CD4-positive, alpha-beta T cell treated with Interleukin-2 at 100 ng/mL for 4 hours (primary cell): Measurements from ENCODE around the gene PHTF2.

ENCODE experiments used
- DNase-seq: peaks from one replicate; pipeline ENCODE4 v3.0.0-alpha.2; 2020; ENCODE audit warnings: low spot score

The PHTF2 gene

DNA sequence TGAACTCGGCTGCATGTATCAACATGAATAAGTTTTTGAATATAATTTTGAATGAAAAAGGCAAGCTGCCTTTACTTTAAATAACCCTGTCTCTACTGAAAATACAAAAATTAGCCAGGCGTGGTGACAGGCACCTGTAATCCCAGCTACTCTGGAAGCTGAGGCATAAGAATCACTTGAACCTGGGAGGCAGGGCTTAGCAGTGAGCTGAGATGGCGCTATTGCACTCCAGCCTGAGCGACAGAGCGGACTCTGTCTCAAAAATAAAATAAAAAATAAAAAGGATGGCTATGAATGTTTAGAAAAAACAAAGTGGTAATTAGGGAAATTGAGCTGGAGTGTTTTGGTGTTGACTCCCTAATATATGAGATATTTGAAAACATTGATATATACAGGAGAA, 133.3 kb downstream of the PHTF2 start:
- DNase-seq, result no peak

DNA sequence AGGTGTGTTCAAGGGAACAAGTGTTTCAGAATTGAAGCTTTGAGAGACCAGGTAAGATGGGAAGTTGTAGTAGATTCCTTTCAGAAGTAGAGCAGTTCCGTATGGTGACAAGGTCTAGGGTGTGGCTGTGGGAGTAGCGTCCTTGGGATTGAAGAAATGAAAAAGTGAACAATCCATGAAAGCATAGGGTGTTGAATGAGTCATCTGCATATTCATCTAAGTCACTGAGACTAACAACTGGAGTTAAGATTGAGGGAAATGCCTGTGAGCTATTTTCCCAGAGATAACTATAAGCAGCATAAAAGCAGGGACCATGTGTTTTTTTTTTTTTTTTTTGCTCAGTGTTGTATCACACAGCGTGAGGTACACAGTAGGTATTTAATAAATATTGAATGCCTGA, 134.8 kb downstream of the PHTF2 start:
- DNase-seq, result no peak

DNA sequence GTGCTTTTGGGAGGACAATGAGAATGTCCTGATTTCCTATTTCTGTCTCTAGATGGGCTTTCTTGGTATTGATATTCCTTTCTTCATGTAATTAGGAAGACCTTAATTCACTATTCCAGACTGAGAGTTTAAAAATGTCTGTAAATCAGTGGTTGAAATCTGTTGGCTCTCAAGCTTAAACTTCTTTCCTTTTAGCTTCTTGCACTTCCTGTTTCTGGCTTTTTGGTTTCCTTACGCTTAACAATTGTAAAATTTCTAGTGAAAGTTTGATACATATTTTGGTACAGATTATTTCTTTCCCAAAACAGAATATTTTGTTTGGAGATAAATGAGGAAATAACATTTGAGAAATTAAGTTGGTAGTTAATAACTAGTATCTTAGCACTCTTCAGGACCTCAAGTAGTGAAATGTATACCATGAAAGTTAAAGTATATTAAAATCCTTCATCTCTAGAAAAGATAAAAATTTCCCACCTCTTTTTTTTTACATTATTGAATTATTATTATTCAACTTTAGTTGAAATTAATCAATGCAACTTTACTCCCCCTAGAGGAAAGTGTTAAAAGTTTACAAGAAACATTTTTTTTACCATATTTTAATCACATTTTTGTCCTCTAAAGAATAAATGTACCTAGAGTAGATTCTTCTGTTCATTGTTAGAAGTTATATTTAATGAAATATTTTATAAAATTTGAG, 137.2 kb downstream of the PHTF2 start:
- DNase-seq, result no peak

DNA sequence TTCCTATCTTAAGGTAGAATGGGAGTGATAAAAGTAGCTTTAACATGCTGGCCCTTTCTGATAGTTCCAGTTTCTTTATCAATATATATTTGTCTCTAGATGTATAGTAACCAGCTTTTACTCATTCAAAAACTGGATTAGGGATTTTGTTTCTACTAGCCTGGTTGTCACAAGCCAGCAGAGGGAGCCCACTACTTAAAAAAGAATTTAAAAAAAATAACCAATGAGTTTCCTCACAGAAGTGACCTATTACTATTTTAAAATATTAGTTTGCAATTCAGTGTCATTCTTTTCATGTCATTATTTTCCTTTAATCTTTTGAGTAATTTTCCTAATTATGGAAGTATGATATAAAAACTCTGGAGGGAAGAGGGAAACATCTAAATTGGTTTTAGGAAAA, 142.1 kb downstream of the PHTF2 start:
- DNase-seq, result no peak

DNA sequence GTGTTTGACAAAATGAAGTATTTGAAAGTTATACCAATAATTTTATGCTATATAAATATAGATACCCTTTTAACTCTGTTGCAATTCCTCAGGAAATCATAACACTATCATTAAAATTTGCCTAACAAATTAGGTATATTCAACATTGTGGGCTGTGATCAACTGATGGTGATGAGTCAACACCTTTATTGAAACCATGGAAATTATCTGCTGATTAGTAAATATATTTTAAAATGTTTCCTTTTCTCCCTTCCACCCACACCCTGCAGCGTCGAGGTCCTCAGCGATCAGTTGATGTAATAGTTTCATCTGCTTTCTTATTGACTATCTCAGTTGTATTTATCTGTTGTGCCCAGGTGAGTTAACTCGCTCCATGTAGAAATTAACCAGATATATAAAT, 143.9 kb downstream of the PHTF2 start:
- DNase-seq, result no peak

DNA sequence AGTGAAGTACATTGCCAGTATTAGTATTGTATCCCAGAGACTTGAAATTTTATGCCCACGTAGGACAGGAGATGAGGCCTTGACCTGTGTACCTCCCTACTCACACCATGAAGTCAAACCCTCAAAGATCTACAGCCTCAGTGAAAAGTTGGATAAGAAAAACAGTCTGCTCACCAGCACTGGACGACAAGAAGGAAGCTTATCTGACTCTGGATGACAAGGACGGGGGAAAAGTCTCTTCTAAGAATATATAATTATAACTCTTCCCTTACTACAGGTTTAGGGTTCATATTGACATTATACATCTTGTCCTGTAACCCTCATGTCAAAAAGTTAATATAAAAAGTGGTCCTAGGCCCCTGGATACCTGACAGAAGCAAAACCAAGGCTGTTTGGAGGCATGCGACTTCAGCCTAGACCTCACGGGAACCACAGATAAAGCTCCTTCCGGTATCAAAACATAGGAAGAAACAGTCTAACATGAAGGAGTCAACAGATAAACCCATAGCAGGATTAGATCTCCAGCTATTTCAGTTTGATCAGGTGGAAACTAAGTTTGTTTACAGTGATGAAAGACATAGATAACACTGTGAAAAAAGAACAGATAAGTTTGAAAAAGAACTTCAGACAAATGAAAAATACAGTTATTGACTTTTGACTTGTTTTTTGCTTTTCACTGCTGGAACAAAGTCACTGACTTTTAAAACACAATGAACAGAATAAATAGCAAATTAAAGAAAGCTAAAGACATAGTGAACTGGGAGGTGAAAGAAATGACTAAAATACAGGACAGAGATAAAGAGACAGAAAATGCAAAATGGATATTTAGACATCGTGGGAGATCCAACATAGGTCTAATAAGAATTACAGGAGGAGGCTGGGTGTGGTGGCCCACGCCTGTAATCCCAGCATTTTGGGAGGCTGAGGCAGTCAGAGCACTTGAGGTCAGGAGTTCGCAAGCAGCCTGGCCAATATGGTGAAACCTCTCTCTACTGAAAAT, 145.9 kb downstream of the PHTF2 start:
- DNase-seq, result no peak

DNA sequence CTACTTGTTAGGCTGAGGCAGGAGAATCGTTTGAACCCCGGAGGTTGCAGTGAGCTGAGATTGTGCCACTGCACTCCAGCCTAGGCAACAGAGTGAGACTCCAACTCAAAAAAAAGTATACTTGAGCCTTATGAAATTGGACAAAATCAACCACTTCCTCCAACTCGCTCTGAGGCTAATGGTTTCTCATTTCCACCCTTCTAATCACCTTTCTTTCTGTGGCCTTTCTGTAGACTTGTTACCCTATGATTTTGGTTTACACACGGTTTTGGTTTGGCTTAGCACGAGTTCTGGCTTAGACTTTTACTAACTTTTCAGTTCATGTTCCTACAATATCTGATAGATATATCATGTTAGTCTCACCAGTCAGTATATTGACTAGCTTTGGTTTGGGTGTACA, 152.0 kb downstream of the PHTF2 start:
- no peak for DNase-seq

DNA sequence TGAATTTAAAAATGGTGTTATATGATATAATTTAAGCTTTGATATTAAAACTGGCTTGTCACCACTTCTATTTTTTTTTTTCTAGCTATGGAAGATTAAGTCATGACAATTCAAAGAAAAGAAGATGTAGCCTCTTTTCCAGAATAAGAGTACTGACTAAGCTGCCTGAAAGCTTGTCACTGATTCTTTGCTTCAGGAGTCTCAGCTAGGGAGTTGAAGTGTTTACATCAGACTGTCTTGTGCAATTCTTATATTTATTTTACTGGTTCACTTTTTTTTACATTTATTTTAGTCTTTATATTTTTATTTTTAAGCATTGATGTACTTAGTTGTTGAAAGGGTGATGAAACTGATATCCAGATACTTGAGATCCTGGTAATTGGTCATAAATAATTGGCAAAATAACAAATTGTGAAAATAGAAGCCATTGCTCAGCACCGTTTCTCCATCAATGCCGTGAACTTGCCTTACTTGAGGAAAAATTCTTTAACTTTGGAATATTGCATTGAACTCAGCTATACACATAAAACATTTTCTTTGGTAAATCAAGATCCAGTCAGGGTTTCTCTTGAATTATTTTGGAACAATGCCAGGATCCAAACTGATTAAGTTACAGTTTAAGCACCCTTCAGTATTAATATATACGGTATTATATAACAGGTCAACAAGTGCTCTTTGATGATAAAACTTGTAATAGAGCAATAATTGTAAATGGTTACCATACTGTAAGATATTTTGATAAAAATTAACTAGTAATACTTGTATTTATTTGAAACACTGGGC, 156.4 kb downstream of the PHTF2 start:
- DNase-seq, result no peak

DNA sequence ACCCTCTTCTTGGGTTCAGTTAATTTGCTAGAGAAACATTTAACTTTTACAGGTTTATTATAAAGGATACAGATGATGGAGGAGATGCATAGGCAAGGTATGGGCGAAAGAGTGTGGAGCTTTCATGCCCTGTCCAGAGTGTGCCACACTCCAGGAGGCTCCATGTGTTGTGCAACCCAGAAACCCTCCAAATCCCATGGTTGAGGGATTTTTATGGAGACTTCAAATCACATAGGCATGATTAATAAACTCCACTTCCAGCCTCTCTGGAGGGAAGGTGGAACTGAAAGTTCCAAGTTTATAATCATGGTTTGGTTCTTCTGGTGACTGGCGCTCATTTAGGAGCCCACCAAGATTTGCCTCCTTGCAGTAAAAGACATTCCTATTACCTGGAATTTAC, 159.9 kb downstream of the PHTF2 start:
- DNase-seq, result no peak

DNA sequence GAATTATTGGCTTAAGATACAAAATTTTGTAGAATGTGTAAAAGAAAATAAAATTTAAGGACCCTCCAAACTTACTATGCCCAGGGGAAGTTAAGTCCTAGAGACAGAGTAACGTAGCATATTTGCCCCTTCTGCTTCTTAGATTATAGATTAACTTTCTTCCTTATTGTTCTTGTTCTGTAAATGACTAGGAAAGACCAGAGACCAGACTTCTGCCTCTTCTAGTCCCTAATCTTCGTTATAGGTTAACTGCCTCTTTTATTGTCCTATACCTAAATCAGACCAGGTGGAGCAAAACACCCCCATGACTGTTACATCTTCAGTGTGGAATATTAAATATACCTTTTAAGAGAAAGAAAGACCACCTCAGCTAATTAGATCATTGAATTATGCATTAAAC, 160.5 kb downstream of the PHTF2 start:
- no peak for DNase-seq

DNA sequence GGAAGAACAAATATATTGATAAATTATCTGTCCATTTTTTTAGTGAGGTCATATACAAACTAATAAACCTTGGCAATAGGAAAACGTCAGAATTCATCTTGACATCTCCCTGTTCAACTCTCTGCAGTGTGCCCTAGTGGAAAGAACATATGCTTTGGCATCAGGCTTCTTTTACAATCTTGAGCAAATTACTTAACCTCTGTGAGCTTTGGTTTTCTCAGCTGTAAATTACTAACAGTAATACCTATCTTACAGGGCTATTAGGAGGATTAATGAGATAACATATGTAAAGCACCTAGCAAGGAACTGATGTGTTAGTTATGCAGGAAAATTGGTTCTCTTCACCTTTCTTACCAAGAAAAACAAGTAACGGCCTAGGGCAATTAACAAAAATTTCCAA, 161.8 kb downstream of the PHTF2 start:
- DNase-seq, result no peak

DNA sequence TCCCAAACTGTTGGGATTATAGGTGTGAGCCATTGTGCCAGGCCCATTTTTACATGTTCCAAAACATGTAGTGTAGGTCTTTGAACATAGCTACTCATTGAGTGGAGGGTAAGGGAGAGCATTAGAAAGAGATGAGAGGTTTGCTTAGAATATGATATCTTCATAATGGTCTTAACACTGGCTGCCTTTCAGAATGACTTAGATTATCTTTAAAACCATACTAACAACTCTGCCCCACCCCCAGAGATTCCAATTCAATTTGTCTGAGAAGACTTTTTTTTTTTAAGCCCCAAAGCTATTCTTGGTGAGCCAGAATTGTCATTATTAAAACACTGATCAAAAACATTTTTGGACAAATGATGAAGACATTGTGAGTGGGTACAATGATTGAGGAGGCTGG, 168.9 kb downstream of the PHTF2 start:
- no peak for DNase-seq

DNA sequence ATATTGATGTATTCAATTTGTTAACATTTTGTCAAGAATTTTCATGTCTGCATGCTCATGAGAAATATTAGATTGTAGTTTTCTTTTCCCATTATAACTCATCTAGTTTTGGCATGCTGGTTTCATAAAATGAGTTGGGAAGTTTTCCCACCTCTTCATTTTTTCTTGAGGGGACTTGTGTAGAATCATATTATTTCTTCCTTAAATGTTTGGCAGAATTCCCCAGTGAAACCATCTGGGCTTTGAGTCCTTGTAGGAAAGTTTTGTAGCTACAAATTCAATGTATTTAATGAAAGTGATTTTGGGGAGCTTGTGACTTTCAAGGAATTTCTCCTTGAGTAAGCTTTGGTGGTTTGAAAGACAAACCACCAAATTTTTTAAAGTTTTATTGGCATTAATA, 173.2 kb downstream of the PHTF2 start:
- DNase-seq, result no peak

DNA sequence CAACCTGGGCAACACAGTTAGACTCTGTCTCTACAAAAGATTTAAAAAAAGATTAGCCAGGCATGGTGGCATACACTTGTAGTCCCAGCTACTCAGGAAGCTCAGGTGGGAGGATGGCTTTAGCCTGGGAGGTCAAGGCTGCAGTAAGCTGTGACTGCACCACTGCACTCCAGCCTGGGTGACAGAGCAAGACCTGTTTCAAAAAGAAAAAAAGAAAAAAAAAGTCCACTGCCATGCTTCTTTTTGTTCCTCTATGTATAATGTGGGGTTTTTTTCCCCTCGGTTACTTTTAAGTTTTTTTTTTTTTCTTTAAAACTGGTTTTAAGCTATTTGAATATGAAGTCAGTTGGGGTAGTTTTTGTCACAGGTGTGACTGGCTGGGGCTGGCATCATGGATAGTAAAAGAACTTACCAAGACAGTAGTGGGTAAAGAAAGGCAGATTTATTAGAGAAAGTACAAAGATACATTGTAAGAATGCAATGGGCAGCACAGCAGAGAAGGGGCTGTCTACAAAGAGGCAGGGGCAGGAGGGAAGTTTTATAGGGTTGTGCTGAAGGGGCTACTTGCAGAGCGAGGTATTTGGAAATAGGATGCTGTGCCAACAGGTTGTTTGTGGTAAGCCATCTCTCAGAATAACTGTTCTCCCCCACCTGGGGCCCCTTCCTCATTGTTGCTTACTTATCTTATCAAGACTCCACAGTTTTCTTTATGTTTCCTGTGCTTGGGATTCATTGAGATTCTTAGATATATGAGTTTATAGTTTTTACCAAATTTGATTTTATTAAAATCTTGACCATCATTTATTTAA, 177.3 kb downstream of the PHTF2 start:
- no peak for DNase-seq

DNA sequence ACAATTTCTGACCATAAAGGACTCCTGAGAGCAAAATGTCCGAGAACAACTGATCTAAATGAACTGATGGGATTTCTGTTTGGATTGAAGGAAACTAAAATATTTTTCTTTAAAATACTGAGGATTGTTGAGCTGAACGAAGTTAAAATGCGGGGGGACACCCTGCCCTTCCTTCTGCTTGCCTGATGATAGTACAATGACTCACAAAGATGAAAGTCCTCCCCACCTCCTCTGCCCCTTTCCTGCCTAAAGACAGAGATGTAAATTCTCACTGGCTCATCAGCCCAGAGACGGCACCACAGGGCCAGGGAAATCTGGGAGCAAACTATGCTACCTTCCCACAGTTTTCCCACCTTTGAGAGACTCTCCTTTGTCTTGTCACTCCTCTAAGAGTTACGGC, 180.6 kb downstream of the PHTF2 start:
- DNase-seq, result no peak

DNA sequence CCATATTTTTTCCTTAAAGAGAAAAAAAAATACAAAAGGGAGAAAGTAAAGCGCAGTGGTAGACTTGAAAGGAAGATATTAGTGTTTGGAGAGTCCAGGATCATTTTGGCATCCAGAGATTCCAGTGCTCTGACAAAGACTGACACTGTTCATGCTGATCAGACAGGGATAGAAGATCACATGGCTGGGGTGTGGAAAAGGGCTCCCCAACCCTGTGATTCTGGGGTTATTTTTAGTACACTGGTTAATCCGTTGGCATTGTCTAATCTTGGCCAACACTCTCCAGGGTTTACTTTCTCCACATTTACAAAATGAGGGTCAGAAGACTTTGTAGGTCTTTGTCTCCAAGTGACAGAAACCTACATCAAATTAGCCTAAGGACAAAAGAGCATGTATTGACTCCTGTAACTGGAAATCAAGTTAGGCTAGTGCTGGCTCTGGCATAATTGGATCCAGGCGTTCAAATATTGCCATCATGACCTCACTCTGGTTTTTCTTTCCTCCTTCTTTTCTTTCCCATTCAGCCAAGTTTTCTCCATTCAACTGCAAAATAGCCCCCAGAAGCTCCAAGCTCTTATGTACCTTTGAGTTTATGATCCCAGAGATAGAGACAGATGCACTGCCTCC, 181.6 kb downstream of the PHTF2 start:
- no peak for DNase-seq

DNA sequence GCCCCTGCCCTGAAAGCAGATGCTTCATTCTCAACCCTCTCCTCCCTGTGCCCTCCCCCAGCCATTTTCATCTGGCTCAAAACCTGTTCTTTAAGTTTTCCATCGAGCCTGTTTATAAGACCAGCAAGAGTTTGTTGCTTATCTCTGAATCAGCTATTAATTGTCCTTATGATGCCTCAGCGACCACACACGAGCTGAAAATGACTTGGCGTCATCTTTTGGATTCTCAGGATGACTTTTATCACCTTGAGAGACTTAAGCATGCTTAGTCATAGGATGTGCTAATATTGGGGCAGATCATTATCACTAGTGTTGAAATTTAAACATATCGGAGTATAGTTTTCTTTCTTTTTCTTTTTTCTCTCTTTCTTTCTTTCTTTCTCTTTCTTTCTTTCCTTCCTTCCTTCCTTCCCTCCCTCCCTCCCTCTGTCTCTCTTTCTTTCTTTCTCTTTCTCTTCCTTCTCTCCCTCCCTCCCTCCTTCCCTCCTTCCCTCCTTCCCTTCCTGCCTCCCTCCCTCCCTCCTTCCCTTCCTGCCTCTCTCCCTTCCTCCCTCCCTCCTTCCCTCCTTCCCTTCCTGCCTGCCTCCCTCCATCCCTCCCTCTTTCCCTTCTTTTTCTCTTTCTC, 184.5 kb downstream of the PHTF2 start:
- no peak for DNase-seq

DNA sequence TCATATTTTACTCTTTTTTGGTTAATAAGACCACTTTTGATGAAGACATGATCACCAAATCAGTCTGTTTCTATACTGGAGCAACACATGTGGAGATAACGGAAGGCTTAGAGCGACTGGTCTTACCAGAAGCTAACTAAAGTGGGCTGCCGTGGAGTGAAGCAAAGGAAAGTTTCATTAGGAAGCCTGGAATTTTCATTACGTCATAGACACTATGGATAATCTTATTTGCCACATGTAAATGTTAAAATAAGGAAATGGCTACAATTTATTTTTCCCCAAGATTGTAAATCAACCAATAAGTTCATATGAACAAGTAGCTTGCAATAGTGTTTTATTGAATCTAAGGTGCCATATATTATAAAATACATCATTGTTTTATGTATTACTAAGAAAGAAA, 185.4 kb downstream of the PHTF2 start:
- DNase-seq, result no peak

DNA sequence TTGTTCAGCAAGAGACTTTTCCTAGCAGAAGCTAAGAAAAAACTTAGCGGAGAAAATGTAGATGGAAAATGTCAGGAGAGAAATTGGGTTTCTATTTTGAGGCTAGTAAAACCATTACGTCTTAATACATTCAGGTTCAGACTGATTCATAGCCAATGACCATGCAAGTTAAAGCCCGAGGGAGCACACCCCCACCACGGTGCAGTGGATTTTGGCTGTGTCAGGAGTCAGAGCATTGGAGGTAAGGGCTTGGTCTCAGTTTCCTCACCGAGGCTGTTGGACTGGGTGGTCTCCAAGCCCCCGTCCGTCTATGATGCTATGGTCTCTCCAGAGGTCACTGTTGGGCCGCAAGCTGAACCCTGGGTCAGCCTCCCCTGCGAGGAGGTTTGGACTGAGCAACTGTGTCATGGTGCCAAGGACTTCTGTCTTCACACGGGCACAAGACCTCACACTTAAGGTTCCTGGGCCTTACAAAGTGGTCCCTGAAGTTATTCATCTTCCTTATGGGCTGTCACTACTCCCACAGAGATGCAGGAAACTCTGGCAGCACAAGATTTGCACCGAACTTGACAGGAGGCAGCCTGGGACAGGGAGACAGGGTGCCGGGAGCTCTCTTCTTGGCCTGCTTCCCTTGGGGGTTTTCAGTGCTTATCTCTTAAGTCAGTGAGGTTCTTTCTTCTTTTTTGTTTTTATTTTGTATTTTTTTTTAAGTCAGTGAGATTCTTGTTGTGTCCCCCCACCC, 186.8 kb downstream of the PHTF2 start:
- no peak for DNase-seq

DNA sequence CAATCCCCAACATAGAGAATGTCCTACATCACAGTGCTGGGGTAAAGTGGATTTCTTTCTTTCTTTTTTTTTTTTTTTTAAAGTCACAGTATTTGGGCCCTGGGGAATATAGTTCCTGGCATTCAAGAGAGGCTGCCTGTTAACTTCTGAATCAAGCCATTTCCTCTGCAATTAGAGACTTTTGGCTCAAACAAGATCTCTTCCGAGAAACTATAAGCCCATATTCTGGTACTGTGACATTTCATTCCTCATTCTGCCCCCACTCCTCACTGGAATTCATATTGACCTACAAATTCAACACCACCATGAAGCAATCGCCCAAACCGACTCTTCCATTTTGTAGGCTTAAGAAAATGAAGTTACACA, 187.4 kb downstream of the PHTF2 start:
- no peak for DNase-seq
